A549 (cell line): ENCODE results near the gene PNP. TPM values are rescaled to one million over a fixed set of nuclear protein-coding genes. Genes with fewer than 3 reads are reported as not detected.

ENCODE experiments used
- ATAC-seq, 2 experiments: fragments of 200-7000 bp in 1 of 2; fragments of >200 bp in 1 of 2; cut with Nextera tagmentation in 1 of 2; cut with Tn5 transposase in 1 of 2; 3 replicates each; pipeline versions ENCODE4 v1.8.0 to v1.9.1; 2018 to 2020; ENCODE audit warnings: mild to moderate bottlenecking in 1 of 2, moderate library complexity in 1 of 2
- CTCF ChIA-PET: fragments of 300-600 bp; sonication (Branson Sonifier 250); formaldehyde crosslinking; extraction: SDS; loops from one replicate; lab custom pipeline; 2021; ENCODE audit warnings: antibody characterized with exemption, inconsistent platforms; lab: Yijun Ruan, JAX
- POLR2A ChIA-PET: fragments of 350-600 bp; formaldehyde crosslinking; extraction: SDS; loops from one replicate; lab custom pipeline; 2021; ENCODE audit warnings: antibody characterized with exemption, inconsistent platforms; lab: Yijun Ruan, JAX
- DNase-seq, 2 experiments: peaks; one replicate each; pipeline versions ENCODE4 v3.0.0 to v3.0.0-alpha.2; 2011 to 2016; ENCODE audit warnings: low read depth in 1 of 2, low spot score in 1 of 2
- FAIRE-seq: peaks from 2 replicates; lab custom pipeline; 2011; peaks lifted over from hg19 to GRCh38; lab: Jason Lieb, UNC
- H3K27ac ChIP-seq, 2 experiments: fragments of >200 bp; sonication (Bioruptor Twin); formaldehyde crosslinking; 3 replicates each; pipeline ENCODE4 v1.5.1; 2016 to 2017
- H3K4me1 ChIP-seq: fragments of >200 bp; sonication (Bioruptor Twin); formaldehyde crosslinking; 3 replicates; pipeline ENCODE4 v1.6.1; 2016
- H3K4me2 ChIP-seq: fragments of >200 bp; sonication (Bioruptor Twin); formaldehyde crosslinking; 3 replicates; pipeline ENCODE4 v1.6.1; 2016
- H3K4me3 ChIP-seq: fragments of >200 bp; sonication (Bioruptor Twin); formaldehyde crosslinking; 3 replicates; pipeline ENCODE4 v1.5.1; 2016
- H3K9me3 ChIP-seq: fragments of >200 bp; sonication (Bioruptor Twin); formaldehyde crosslinking; 3 replicates; pipeline ENCODE4 v1.6.1; 2016
- CEBPB ChIP-seq, 2 experiments: fragments of >200 bp in 1 of 2; sonication (Bioruptor Twin) in 1 of 2; formaldehyde crosslinking in 1 of 2; IDR thresholded peaks; 2 replicates each; pipeline ENCODE4 v1.6.1; 2012 to 2016
- CHD2 ChIP-seq: fragments of 150-350 bp; IDR thresholded peaks from 2 replicates; pipeline ENCODE4 v1.6.1; 2014; ENCODE audit warnings: low read length; ENCODE audit not compliant: partially characterized antibody
- EHF ChIP-seq: fragments of 250-450 bp; sonication (Bioruptor Pico); IDR thresholded peaks from 2 replicates; pipeline ENCODE4 v1.5.0; 2020; ENCODE audit warnings: mild to moderate bottlenecking
- EHMT2 ChIP-seq: fragments of 200-600 bp; sonication (generic); IDR thresholded peaks from 2 replicates; pipeline ENCODE4 v1.6.1; 2016; ENCODE audit warnings: antibody characterized with exemption, low read depth, mild to moderate bottlenecking, moderate library complexity
- EP300 ChIP-seq, 2 experiments: fragments of >200 bp; sonication (Bioruptor Twin); formaldehyde crosslinking; IDR thresholded peaks; 2 replicates in 1 of 2; 3 replicates in 1 of 2; pipeline ENCODE4 v1.6.1; 2016 to 2017
- FOSB ChIP-seq: fragments of 250-450 bp; sonication (Bioruptor Pico); IDR thresholded peaks from 2 replicates; pipeline ENCODE4 v1.5.0; 2020; ENCODE audit warnings: mild to moderate bottlenecking, moderate library complexity
- HEYL ChIP-seq: fragments of 250-450 bp; sonication (Bioruptor Pico); IDR thresholded peaks from 2 replicates; pipeline ENCODE4 v1.8.0; 2021; ENCODE audit warnings: mild to moderate bottlenecking, moderate library complexity
- HOXA7 ChIP-seq: fragments of 250-450 bp; sonication (Bioruptor Pico); IDR thresholded peaks from 2 replicates; pipeline ENCODE4 v1.5.0; 2020; ENCODE audit warnings: mild to moderate bottlenecking, moderate library complexity
- HOXB13 ChIP-seq: fragments of 250-450 bp; sonication (Bioruptor Pico); IDR thresholded peaks from 2 replicates; pipeline ENCODE4 v1.5.0; 2020; ENCODE audit warnings: low read depth, mild to moderate bottlenecking, moderate library complexity
- JUN ChIP-seq, 2 experiments: fragments of >200 bp; sonication (Bioruptor Twin); formaldehyde crosslinking; IDR thresholded peaks; 2 replicates in 1 of 2; 3 replicates in 1 of 2; pipeline ENCODE4 v1.6.1; 2016 to 2017
- JUNB ChIP-seq: fragments of >200 bp; sonication (Bioruptor Twin); formaldehyde crosslinking; IDR thresholded peaks from 2 replicates; pipeline ENCODE4 v1.6.1; 2016
- KDM5A ChIP-seq: fragments of 200-600 bp; sonication (generic); IDR thresholded peaks from 2 replicates; pipeline ENCODE4 v1.6.1; 2016; ENCODE audit warnings: antibody characterized with exemption, mild to moderate bottlenecking
- NPAS2 ChIP-seq: fragments of 250-450 bp; sonication (Bioruptor Pico); IDR thresholded peaks from 2 replicates; pipeline ENCODE4 v1.8.0; 2022; ENCODE audit warnings: mild to moderate bottlenecking, moderate library complexity, borderline replicate concordance
- NR3C1 ChIP-seq: fragments of >200 bp; sonication (Bioruptor Twin); formaldehyde crosslinking; IDR thresholded peaks from 3 replicates; pipeline ENCODE4 v1.6.1; 2017
- POLR2AphosphoS2 ChIP-seq: conservative IDR thresholded peaks from 2 replicates; pipeline ENCODE4 v1.6.1; 2012; ENCODE audit warnings: low read length, improper control_type of control experiment, inconsistent platforms
- RAD21 ChIP-seq, 2 experiments: fragments of >200 bp in 1 of 2; sonication (Bioruptor Twin) in 1 of 2; formaldehyde crosslinking in 1 of 2; IDR thresholded peaks in 1 of 2; conservative IDR thresholded peaks in 1 of 2; 2 replicates in 1 of 2; 3 replicates in 1 of 2; pipeline ENCODE4 v1.6.1; 2012 to 2018; ENCODE audit warnings: inconsistent platforms in 1 of 2
- RARB ChIP-seq: fragments of 250-450 bp; sonication (Bioruptor Pico); IDR thresholded peaks from 2 replicates; pipeline ENCODE4 v1.8.0; 2021; ENCODE audit warnings: mild to moderate bottlenecking, moderate library complexity
- RFX5 ChIP-seq: fragments of 450-650 bp; IDR thresholded peaks from 2 replicates; pipeline ENCODE4 v1.7.1; 2014; ENCODE audit warnings: antibody characterized with exemption, mild to moderate bottlenecking, moderate library complexity
- RNF2 ChIP-seq: fragments of 200-600 bp; sonication (generic); IDR thresholded peaks from 2 replicates; pipeline ENCODE4 v1.6.1; 2016; ENCODE audit warnings: low read depth, mild to moderate bottlenecking, antibody characterized with exemption, moderate library complexity, borderline replicate concordance
- SREBF2 ChIP-seq: fragments of 450-650 bp; IDR thresholded peaks from 2 replicates; pipeline ENCODE4 v1.6.1; 2014; ENCODE audit warnings: mild to moderate bottlenecking, moderate library complexity
- WGBS: methylation state at CpG from one replicate; pipeline ENCODE4 v1.1.6; 2017; ENCODE audit errors: missing lambda C conversion rate; 5-methylcytosine and 5-hydroxymethylcytosine counted together
- polyA plus RNA-seq, 4 experiments: library from polyadenylated mRNA; depleted of rRNA in 3 of 4; stranded (reverse); fragments of >200 nt; fragmentation: RNase III in 1 of 4; extraction: RNeasy Plus Mini Kit Qiagen cat#74134 plus additional on column Dnase treatment in 1 of 4; gene quantifications; 2 replicates in 3 of 4; 3 replicates in 1 of 4; pipeline ENCODE4 v1.2.3, GENCODE V29; 2011 to 2017
- TF ChIP-seq, protein P1 (sequence below): fragments of >200 bp; sonication (Bioruptor Twin); formaldehyde crosslinking; IDR thresholded peaks from 2 replicates; pipeline ENCODE4 v1.6.1; 2016
- TF ChIP-seq, protein P2 (sequence below): fragments of >200 bp; sonication (Bioruptor Twin); formaldehyde crosslinking; IDR thresholded peaks from 3 replicates; pipeline ENCODE4 v1.5.1; 2016
- TF ChIP-seq, protein P3 (sequence below): fragments of 150-350 bp; IDR thresholded peaks from 2 replicates; pipeline ENCODE4 v1.6.1; 2014; ENCODE audit warnings: low read depth, mild to moderate bottlenecking, low read length
- TF ChIP-seq, protein P4 (sequence below): fragments of 450-650 bp; IDR thresholded peaks from 2 replicates; pipeline ENCODE4 v1.6.1; 2014; ENCODE audit warnings: antibody characterized with exemption

Gene PNP
- polyA plus RNA-seq, 2 of the 4 experiments (the other 2 are of a cell fraction): 95.9 to 111 TPM

DNA sequence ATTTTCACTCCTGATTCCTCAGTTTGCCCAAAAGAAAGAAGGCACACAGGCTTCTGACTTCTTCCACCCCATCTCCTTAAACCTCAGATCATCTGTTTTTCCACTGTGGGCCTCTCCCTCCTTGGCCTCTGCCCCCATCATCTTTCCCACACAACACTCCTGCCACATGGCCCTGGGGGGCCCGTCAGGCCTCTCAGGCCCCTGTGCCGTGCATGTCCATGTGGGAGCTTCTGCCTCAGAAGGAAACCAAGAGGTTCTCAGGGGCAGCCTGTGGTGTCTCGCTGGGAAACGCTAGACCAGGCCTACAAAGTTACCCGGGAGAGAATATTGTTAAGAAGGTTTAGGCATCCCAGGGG, 41.2 kb upstream of the PNP start (continued):
- TF ChIP-seq POLR2AphosphoS2: no peak
- TF ChIP-seq KDM5A: no peak
- TF ChIP-seq, all 56 proteins: peak for 0

DNA sequence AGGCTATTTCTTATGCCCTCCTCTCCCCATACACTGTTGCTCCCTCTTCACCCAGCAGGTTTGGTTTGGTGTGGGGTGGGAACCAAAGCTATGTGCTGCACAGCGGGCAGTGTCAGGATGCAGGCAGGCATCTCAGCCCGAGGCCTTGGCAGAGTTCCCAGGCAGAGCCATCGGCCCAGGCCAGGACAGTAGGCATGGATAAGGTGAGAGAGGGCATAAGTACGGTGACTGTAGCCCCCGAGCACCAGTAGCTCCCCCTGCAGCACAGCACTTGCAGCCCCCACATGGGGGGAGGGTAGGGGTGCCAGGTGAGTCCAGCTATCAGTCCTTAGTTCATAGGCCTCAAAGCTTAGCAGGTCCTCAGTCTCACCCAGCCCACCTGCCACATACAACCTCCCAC, 40.4 kb upstream of the PNP start:
- ATAC-seq: no peak

DNA sequence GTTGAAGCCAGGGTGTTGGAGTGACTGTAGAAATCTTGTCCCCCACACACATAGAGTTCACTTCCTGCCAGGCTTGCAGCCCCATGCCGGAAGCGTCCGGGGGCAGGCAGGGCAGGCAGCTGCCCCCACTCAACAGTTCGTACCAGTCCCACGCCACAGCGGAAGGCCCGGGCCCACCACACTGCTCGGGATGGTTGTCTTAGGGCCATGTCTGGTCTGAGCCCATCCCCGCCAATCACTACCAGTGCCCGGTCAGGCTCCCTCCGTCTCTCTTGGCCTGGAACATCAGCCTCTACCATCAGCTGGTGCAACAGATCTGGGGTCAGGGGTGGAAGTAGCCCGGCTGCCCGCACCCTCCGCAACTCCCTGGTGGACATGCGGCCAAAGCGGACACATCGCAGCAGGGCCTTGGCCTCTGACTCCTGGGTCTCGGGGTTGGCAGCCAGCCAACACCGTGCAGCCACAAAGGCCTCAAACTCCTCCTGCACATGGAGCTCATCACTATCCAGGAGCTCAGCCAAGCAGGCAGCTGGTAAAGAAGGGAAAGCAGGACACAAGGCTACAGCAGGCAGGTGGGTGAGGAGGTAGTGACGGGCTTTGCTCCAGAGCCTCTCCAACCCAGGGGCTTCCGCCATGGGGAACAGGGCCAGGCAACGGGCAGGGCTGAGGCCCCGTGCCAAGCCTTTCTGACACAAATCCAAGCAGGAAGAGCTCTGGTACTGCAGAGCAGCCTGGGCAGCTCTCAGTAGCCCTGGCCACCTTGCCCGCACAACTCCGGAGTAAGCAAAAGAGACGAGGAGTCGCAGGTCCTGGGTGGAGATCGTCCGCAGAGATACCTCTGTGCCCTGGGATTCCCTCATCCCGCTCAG, 39.2 kb upstream of the PNP start:
- 78% methylated on average over 23 of the region's 30 CpGs for WGBS
- no peaks in the 10 kb centered on the region for H3K4me1 ChIP-seq
- ATAC-seq: no peak
- CTCF ChIA-PET: interaction anchor here (1.0 to 3.8 kb wide), 4 partner anchors 9 to 20 kb away, joined by 3 to 31 read pairs (median 3); partner anchors contain the start of gene TEP1
- no peak for FAIRE-seq
- H3K9me3 ChIP-seq: no peaks in the 10 kb centered on the region
- no peak overlapping the region for H3K4me3 ChIP-seq
- TF ChIP-seq FOSB (CRISPR knock-in tag): no peak
- no peak for TF ChIP-seq CEBPB (IDR thresholded peaks at IDR 0.05)
- TF ChIP-seq RAD21 (conservative IDR thresholded peaks at IDR 0.05 in 1 of 2, IDR thresholded peaks at IDR 0.05 in 1 of 2): no peak
- no peak for TF ChIP-seq HOXB13 (CRISPR knock-in tag)
- TF ChIP-seq, protein P1, sequence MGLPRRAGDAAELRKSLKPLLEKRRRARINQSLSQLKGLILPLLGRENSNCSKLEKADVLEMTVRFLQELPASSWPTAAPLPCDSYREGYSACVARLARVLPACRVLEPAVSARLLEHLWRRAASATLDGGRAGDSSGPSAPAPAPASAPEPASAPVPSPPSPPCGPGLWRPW: no peak
- TF ChIP-seq CHD2: no peak
- TF ChIP-seq JUN (IDR thresholded peaks at IDR 0.05): no peak
- no peak for TF ChIP-seq EHMT2
- no peak for TF ChIP-seq EHF
- no peak for TF ChIP-seq POLR2AphosphoS2
- no peak for TF ChIP-seq KDM5A
- TF ChIP-seq JUNB: no peak
- TF ChIP-seq HOXA7: no peak
- no peak for TF ChIP-seq RFX5
- no peak for TF ChIP-seq HEYL (CRISPR knock-in tag)
- no peak for TF ChIP-seq SREBF2
- no peak overlapping the region for H3K4me2 ChIP-seq
- no peak for DNase-seq
- POLR2A ChIA-PET: no interaction called here
- no peak overlapping the region for H3K27ac ChIP-seq

More for the DNA sequence above, 40.4 kb upstream of the PNP start:
- no peak for TF ChIP-seq EHMT2
- TF ChIP-seq, protein P2, sequence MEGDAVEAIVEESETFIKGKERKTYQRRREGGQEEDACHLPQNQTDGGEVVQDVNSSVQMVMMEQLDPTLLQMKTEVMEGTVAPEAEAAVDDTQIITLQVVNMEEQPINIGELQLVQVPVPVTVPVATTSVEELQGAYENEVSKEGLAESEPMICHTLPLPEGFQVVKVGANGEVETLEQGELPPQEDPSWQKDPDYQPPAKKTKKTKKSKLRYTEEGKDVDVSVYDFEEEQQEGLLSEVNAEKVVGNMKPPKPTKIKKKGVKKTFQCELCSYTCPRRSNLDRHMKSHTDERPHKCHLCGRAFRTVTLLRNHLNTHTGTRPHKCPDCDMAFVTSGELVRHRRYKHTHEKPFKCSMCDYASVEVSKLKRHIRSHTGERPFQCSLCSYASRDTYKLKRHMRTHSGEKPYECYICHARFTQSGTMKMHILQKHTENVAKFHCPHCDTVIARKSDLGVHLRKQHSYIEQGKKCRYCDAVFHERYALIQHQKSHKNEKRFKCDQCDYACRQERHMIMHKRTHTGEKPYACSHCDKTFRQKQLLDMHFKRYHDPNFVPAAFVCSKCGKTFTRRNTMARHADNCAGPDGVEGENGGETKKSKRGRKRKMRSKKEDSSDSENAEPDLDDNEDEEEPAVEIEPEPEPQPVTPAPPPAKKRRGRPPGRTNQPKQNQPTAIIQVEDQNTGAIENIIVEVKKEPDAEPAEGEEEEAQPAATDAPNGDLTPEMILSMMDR: no peak
- TF ChIP-seq NPAS2 (CRISPR knock-in tag): no peak
- TF ChIP-seq RNF2: no peak
- no peak for TF ChIP-seq CHD2
- TF ChIP-seq, protein P3, sequence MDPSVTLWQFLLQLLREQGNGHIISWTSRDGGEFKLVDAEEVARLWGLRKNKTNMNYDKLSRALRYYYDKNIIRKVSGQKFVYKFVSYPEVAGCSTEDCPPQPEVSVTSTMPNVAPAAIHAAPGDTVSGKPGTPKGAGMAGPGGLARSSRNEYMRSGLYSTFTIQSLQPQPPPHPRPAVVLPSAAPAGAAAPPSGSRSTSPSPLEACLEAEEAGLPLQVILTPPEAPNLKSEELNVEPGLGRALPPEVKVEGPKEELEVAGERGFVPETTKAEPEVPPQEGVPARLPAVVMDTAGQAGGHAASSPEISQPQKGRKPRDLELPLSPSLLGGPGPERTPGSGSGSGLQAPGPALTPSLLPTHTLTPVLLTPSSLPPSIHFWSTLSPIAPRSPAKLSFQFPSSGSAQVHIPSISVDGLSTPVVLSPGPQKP: no peak
- no peak for TF ChIP-seq NR3C1
- TF ChIP-seq RARB (CRISPR knock-in tag): no peak
- no peak for TF ChIP-seq EP300 (IDR thresholded peaks at IDR 0.05)
- TF ChIP-seq, protein P4, sequence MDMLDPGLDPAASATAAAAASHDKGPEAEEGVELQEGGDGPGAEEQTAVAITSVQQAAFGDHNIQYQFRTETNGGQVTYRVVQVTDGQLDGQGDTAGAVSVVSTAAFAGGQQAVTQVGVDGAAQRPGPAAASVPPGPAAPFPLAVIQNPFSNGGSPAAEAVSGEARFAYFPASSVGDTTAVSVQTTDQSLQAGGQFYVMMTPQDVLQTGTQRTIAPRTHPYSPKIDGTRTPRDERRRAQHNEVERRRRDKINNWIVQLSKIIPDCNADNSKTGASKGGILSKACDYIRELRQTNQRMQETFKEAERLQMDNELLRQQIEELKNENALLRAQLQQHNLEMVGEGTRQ: no peak
- TF ChIP-seq, all 56 proteins: peak for 0
- Histone ChIP-seq H3K4me1 (no peaks in the 10 kb centered on the region), H3K4me3 (no peak overlapping the region), H3K27ac (no peak overlapping the region), H3K4me2 (no peak overlapping the region), H3K9me3 (no peaks in the 10 kb centered on the region)
- FAIRE-seq (no peak), DNase-seq (no peak)
- POLR2A ChIA-PET: interaction anchor here (1.0 kb wide), 1 partner anchor 33 kb away, joined by 3 read pairs; the partner anchor contains the start of gene PIP4P1
- CTCF ChIA-PET: interaction anchor here (0.9 to 3.8 kb wide), 2 partner anchors 14 to 17 kb away, joined by 3 to 31 read pairs; partner anchors contain the start of gene TEP1
- WGBS: 59% methylated on average over 5 of the region's 5 CpGs
